Kidney glomerular epithelial cell (primary cell): ENCODE data around the gene NMB.
A peak's percentile ranks its signal among the peaks of the same experiment; 100 is the strongest.
"Not testable (repeated sequence)": the region's sequence is repeated elsewhere in the genome, so short reads cannot be mapped to it uniquely, and the experiment has no call there.

ENCODE experiments used
- DNase-seq: peaks from one replicate; lab custom pipeline; 2025; lab: John Stamatoyannopoulos, UW

NMB gene

GRCh38 chr15:84656972-84657371 lies 1.0 kb downstream of the NMB start:
- DNase-seq = no peak

GRCh38 chr15:84654689-84655453 lies 3.1 kb downstream of the NMB start:
- peak; percentile 82 for DNase-seq

GRCh38 chr15:84653910-84654688 lies 3.9 kb downstream of the NMB start, which contains the start of gene WDR73:
TSS of gene WDR73 (minus strand) at chr15:84654283. CDS start at chr15:84654274, 9 bp downstream.
- DNase-seq = peak; percentile 79

DNA sequence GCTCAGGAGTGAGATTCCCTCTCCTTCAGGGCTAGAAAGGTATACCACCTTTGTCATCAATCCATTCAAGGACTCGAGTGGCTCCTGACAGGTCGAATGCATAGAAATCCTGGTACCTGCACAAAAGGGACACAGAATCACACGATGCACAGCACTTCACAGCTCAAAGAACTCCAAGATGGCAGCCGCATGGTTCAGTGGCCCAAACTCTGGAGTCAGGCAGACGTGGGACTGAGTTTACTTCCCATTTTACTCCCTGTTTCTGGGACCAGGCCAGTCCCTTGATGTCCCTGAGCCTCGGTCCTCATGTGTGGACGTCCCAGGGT lies 4.5 kb downstream of the NMB start:
- DNase-seq = no peak

GRCh38 chr15:84649706-84650105 lies 8.3 kb downstream of the NMB start:
- DNase-seq = no peak

GRCh38 chr15:84648539-84648938 lies 9.5 kb downstream of the NMB start:
- DNase-seq = no peak

DNA sequence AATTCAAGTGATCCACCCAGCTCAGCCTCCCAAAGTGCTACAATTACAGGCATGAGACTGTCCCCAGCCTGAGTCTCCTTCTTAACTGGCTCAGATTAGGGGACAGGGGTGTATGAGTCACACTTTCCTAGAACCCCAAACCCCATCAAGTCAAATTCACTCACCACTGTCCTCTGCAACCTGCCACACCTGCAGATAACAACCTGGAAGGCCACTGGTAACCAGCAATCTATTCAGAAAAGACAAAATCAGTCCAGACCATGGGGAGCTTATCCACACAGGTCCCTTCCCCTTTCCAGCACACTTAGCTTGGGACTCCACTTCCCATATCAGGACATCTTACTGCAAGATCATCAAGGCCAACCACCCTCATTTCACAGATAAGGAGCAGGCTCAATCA lies 10.3 kb downstream of the NMB start:
- DNase-seq = no peak

DNA sequence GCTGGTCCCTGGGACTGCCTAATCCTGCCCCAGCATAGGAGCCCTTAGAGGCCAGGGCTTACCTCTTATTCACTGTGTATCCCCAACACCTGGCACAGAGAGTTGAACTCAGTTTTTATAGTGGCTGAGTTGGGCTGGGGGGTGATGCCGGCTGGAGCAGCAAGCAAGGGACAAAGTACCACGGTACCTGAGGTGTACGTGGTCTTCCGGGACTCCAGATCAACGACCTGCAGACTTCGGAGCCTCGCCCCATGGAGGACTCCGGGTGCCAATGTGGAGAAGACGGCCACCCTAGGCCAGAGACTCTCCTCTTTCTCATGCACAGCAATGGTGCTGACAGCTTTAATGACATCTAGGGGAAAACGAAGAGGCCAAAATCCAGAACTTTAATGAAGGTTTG lies 12.0 kb downstream of the NMB start:
- no peak for DNase-seq

- DNase-seq = no peak
Measured at GRCh38 chr15:84645496-84645895, 12.5 kb downstream of the NMB start.

- no peak for DNase-seq
Measured at GRCh38 chr15:84643838-84644237, 14.2 kb downstream of the NMB start.

GRCh38 chr15:84642640-84643039 lies 15.4 kb downstream of the NMB start:
- not testable (repeated sequence) for DNase-seq

DNA sequence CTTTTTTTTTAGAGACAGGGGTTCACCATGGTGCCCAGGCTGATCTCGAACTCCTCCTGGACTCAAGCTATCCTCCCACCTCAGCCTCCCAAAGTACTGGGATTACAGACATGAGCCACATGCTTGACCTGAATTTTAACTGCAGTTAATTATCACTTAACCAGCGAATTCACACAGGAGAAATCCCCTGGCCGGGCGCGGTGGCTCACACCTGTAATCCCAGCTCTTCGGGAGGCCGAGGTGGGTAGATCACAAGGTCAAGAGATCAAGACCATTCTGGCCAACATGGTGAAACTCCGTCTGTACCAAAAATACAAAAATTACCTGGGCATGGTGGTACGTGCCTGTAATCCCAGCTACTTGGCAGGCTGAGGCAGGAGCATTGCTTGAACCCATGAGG lies 16.1 kb downstream of the NMB start:
- DNase-seq = not testable (repeated sequence)

DNA sequence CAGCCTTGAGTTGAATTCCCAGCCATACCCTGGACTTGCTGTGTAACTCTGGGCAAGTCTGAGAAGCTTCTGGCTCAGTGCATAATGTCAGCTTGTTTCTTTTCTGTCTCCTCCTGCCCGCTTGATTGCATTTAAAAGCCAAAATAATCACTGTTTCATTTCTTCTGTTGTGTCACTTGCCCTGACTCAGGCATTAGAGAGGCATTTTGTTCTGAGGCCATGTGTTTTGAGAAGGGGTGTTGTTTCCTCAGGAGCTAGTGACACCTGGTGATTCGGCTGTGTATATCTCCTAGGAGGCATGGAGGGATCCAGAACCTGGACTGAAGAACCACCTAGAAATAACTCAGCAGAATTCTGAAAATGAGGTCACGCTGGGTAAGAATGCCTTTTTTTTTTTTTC lies 19.9 kb downstream of the NMB start:
- DNase-seq = peak; percentile 27

- DNase-seq = no peak
Measured at GRCh38 chr15:84634228-84634837, 23.7 kb downstream of the NMB start.

DNA sequence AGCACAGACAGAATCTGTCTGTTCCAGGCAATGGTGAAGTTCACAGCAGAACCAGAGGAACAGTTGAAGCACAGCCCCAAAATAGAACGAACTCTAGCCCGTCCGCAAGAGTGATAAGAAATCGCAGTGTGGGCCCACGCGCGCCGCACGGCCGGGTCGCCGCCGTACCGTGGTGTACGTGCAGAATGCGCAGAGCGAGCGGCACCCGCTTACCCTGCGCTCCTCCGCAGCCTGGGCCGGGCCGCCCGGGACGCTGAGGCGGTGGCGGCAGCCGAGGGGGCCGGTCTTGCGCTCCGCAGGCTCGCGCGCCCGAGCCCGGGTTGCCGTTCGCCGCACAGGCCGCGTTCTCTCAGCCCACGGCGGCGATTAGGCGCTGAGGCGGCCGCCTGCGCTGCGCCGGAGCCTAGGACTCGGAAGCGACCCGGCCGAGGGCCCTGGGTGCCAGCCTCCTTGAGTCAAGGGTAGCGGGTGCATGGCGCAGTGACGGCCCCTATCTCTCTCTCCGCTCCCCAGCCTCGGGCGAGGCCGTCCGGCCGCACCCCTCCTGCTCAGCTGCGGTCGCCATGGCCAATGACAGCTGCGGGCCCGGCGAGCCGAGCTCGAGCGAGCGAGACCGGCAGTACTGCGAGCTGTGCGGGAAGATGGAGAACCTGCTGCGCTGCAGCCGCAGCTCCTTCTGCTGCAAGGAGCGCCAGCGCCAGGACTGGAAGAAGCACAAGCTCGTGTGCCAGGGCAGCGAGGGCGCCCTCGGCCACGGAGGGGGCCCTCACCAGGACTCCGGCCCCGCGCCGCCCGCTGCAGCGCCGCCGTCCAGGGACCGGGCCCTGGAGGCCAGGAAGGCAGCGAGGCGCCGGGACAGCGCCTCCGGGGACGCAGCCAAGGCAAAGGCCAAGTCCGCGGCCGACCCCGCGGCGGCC lies 24.4 kb downstream of the NMB start:
- peak; percentile 61 for DNase-seq

- DNase-seq = no peak
Measured at GRCh38 chr15:84631706-84632272, 26.2 kb downstream of the NMB start.

GRCh38 chr15:84629033-84629432 lies 29.0 kb downstream of the NMB start:
- no peak for DNase-seq

- DNase-seq = no peak
Measured at GRCh38 chr15:84625123-84625522, 32.9 kb downstream of the NMB start.

DNA sequence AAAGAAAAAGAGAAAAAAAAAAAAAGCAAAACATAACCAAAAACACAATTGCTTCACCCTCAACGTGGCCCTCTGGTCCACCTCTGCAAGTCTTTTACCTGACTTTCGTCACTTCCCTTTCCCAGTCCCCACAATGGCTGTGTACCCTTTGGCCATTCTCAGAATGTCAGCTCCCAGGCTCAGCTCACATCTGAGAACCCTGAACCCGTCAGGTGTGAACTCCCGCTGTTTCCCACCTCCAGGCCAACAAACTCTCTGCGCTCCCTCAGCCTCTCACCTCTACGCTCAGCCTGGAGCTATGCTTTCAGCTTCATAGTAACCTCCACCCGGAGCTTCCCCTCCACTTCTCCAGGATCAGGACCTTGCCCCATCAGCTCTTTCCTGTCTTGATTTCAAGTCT lies 33.6 kb downstream of the NMB start:
- DNase-seq = no peak

- DNase-seq = no peak
Measured at GRCh38 chr15:84621358-84621979, 36.5 kb downstream of the NMB start.

DNA sequence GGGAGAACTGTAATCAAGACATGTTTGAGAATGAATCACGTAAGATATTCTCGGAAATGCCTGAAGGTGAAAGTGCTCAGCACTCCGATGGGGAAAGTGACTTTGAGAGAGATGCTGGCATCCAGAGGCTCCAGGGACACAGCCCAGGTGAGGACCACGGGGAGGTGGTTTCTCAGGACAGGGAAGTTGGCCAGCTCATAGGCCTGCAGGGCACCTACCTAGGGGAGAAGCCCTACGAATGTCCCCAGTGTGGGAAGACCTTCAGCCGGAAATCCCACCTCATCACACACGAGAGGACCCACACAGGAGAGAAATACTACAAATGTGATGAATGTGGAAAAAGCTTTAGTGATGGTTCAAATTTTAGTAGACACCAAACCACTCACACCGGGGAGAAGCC lies 37.4 kb downstream of the NMB start:
- DNase-seq = no peak
